Ovary (tissue), 9 donors: Measurements from ENCODE around the gene RSRP1. TPM values are rescaled to one million over a fixed set of nuclear protein-coding genes. Genes with fewer than 3 reads are reported as not detected.

ENCODE experiments used
- DNase-seq, 5 donors: peaks; one replicate each; pipeline ENCODE4 v3.0.0-alpha.2; 2019 to 2020
- H3K27ac ChIP-seq, 2 donors: fragments of 200-600 bp; one replicate each; pipeline versions ENCODE4 v1.5.1 to v1.8.0; 2019 to 2022
- H3K27me3 ChIP-seq: fragments of 200-600 bp; one replicate; pipeline ENCODE4 v1.8.0; 2022
- H3K36me3 ChIP-seq: fragments of 200-600 bp; sonication (generic); one replicate; pipeline ENCODE4 v1.5.1; 2019
- H3K4me1 ChIP-seq: one replicate; pipeline ENCODE4 v1.8.1; 2013; ENCODE audit warnings: mild to moderate bottlenecking, moderate library complexity; ENCODE audit not compliant: insufficient read depth
- H3K4me3 ChIP-seq: fragments of 200-600 bp; sonication (generic); one replicate; pipeline ENCODE4 v1.5.1; 2017
- H3K9me3 ChIP-seq, 2 donors: fragments of 200-600 bp in 1 of 2; sonication (generic) in 1 of 2; one replicate each; pipeline versions ENCODE4 v1.5.1 to v1.8.1; 2013 to 2019; ENCODE audit warnings: mild to moderate bottlenecking in 1 of 2, moderate library complexity in 1 of 2
- EP300 ChIP-seq: sonication (generic); formaldehyde crosslinking; IDR thresholded peaks from one replicate; pipeline ENCODE4 v1.6.1; 2017; ENCODE audit warnings: antibody characterized with exemption
- POLR2A ChIP-seq: fragments of 450-650 bp; IDR thresholded peaks from one replicate; pipeline ENCODE4 v1.6.1; 2017; ENCODE audit warnings: antibody characterized with exemption, mild to moderate bottlenecking, moderate library complexity
- WGBS, 3 donors: extraction: QIAGEN DNeasy Blood & Tissue Kit in 1 of 3; methylation state at CpG; one replicate each; pipeline versions ENCODE4 v1.1.5 to v1.1.7; 2013 to 2017; 5-methylcytosine and 5-hydroxymethylcytosine counted together
- intact Hi-C, 4 donors: fragments of 100-400 bp; cut with DNase I; formaldehyde crosslinking; loops; one replicate each; pipeline versions ENCODE4 v1.11.0 to v1.15.1; 2022 to 2023
- polyA plus RNA-seq, 2 donors: library from polyadenylated mRNA; stranded (reverse); fragments of 200-250 nt in 1 of 2; fragments of 350-450 nt in 1 of 2; fragmentation: Illumina TruSeq in 1 of 2; extraction: RNeasy Lipid Tissue Mini Kit (QIAGEN cat#74804) in 1 of 2; gene quantifications; one replicate each; pipeline ENCODE4 v1.2.3, GENCODE V29; 2013 to 2014
- total RNA-seq, 7 donors: library from RNA; depleted of rRNA in 2 of 7; stranded (reverse); fragments of >200 nt in 2 of 7; fragmentation: NEBNext Ultra II Directional in 3 of 7; extraction: Animal tissue kit (Norgen Biotek cat#: 25700) in 3 of 7; gene quantifications; one replicate each; pipeline versions ENCODE4 v1.1.0 to v1.2.4, GENCODE V29; 2016 to 2023
- TF ChIP-seq, protein P1 (sequence below), 3 donors: fragments of 450-650 bp in 2 of 3; fragments of 200-600 bp in 1 of 3; IDR thresholded peaks; one replicate each; pipeline versions ENCODE4 v1.5.1 to v1.8.0; 2016 to 2022; ENCODE audit warnings: antibody characterized with exemption in 3 of 3, mild to moderate bottlenecking in 1 of 3
- donor health status: DM: no; HTN: no; CAD: no; lungs with moderate emphysema.
- donor health status: DM: no; HTN: no; CAD: no.
- donor health status: Bipolar disorder and iron deficiency.
- donor health status: DM: yes; HTN: yes; CAD: no.
- donor health status: DM: no; HTN: no; CAD: no.
- donor health status: DM: yes; HTN: yes; CAD: no.

The RSRP1 gene
- total and polyA plus RNA-seq, 9 donors, result 52.1 to 138 (median 82.1) TPM

DNA sequence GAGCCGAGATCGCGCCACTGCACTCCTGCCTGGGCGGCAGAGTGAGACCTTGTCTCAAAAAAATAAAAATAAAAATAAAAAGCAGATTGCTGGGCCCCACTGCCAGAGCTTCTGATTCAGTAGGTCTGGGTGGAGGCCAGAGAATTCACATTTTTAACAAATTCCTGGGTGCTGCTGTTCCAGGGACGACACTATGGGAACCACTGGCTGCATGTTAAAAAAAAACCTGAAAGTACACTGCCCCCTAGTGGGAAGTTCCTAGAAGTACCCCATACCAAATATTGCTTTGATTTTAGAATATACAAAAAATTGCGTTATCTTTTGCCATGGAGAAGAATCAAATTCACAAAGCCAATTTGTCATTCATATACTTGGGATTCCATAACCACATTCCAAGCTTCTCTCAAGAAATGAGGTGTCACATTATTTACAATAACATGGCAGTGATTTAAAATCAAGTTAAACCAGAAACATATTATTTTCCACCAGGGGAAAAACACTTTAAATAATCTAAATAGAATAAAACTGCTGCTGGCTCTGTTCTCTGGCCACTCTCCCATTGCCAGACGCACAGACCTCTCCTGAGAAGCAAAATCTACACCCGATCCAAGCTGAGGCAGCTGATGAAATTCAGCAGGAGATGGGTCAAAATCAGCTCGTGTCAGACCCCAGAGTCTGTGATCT is 42.3 kb downstream of the RSRP1 start:
- intact Hi-C loops, result loop anchor here in 1 of 4 donors (5.0 kb wide), 1 partner anchor 358 kb away; no protein-coding TSS in a partner anchor
- Histone ChIP-seq H3K27me3 (no peaks in the 10 kb centered on the region), H3K4me3 (no peak overlapping the region), H3K27ac (no peak overlapping the region), H3K36me3 (no peaks in the 10 kb centered on the region), H3K4me1 (no peaks in the 10 kb centered on the region), H3K9me3 (no peaks in the 10 kb centered on the region)
- TF ChIP-seq, protein P1, sequence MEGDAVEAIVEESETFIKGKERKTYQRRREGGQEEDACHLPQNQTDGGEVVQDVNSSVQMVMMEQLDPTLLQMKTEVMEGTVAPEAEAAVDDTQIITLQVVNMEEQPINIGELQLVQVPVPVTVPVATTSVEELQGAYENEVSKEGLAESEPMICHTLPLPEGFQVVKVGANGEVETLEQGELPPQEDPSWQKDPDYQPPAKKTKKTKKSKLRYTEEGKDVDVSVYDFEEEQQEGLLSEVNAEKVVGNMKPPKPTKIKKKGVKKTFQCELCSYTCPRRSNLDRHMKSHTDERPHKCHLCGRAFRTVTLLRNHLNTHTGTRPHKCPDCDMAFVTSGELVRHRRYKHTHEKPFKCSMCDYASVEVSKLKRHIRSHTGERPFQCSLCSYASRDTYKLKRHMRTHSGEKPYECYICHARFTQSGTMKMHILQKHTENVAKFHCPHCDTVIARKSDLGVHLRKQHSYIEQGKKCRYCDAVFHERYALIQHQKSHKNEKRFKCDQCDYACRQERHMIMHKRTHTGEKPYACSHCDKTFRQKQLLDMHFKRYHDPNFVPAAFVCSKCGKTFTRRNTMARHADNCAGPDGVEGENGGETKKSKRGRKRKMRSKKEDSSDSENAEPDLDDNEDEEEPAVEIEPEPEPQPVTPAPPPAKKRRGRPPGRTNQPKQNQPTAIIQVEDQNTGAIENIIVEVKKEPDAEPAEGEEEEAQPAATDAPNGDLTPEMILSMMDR (IDR thresholded peaks at IDR 0.05), result peak; percentile 18 to 44 (median 35)
- no peak for TF ChIP-seq EP300
- TF ChIP-seq POLR2A, result no peak
- DNase-seq, result no peak
- WGBS, 3 donors, result 45 to 54% (median 48%) methylated on average over 9 of the region's 9 CpGs

DNA sequence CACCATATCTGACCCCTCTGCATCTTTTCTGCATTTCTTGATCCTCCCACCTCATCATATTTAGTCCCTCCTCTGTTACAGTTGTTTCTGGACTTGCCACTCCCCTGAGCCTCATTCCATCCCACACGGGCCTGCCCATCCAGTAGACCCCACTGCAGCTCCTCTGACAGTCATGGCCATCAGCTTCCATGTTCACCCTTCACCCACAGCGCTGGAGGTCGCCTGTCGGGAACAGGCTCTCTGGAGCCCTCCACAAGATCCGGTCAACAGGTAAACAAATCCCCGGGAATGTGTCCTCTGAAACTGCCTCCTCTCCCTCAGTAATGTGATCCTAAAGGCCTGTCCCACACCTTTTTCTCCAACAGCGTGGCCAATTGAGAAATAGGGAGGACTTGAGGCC is 46.2 kb downstream of the RSRP1 start:
- no peak overlapping the region for H3K27ac ChIP-seq
- TF ChIP-seq EP300 (no peak), POLR2A (no peak)
- TF ChIP-seq, protein P1 (IDR thresholded peaks at IDR 0.05), result no peak
- no peak overlapping the region for H3K4me3 ChIP-seq
- WGBS, 3 donors, result 66 to 76% (median 76%) methylated on average over 7 of the region's 7 CpGs
- intact Hi-C loops, result loop anchor here in 1 of 4 donors (5.0 kb wide), 1 partner anchor 354 kb away; no protein-coding TSS in a partner anchor
- no peak for DNase-seq
- no peaks in the 10 kb centered on the region for H3K9me3 ChIP-seq
- H3K36me3 ChIP-seq, result no peaks in the 10 kb centered on the region
- no peaks in the 10 kb centered on the region for H3K27me3 ChIP-seq
- no peaks in the 10 kb centered on the region for H3K4me1 ChIP-seq

- Histone ChIP-seq H3K27ac (no peak overlapping the region), H3K36me3 (no peaks in the 10 kb centered on the region), H3K9me3 (no peaks in the 10 kb centered on the region), H3K4me3 (no peak overlapping the region), H3K27me3 (no peaks in the 10 kb centered on the region), H3K4me1 (no peaks in the 10 kb centered on the region)
- TF ChIP-seq POLR2A (no peak), EP300 (no peak)
- TF ChIP-seq, protein P1 (IDR thresholded peaks at IDR 0.05), result no peak
- DNase-seq, result no peak
- intact Hi-C loops, result loop anchor here in 2 of 4 donors (5.0 kb wide), 2 partner anchors 338 to 353 kb away; no protein-coding TSS in a partner anchor
- WGBS, 3 donors, result 62 to 65% (median 65%) methylated on average over 20 of the region's 20 CpGs
Observed at GRCh38 chr1:25199819-25200620, 47.2 kb downstream of the RSRP1 start.

DNA sequence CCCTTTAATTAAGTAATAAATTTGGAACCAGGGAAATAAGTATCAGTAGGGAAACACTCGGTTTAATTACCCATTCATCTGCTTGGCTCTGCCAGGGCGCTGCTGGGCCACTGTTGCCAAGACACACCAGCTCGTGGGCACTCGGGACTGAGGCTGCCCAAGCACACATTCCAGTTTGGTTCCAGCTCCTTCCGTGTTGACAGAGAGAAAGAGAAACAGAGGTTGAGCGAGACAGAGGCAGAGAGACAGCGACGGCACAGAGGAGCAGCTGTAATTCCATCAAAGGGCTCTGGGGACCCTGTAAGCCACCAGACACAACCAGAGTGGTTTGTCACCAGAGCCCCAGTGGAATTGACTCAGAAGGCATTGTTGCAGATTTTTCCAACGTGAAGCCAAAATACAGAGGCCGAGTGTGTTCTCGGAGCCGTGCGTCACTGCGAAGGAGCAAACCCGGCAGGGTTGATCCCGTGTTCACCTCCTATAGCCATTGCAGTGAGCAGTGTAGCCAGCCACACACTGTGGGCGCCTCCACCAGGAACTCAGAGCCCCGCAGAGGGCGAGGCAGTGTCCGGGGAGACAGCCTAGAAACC is 48.5 kb downstream of the RSRP1 start:
- Histone ChIP-seq H3K4me1 (no peaks in the 10 kb centered on the region), H3K27ac (no peak overlapping the region), H3K36me3 (no peaks in the 10 kb centered on the region), H3K4me3 (no peak overlapping the region), H3K27me3 (no peaks in the 10 kb centered on the region), H3K9me3 (no peaks in the 10 kb centered on the region)
- TF ChIP-seq EP300 (no peak), POLR2A (no peak)
- TF ChIP-seq, protein P1 (IDR thresholded peaks at IDR 0.05), result no peak
- WGBS, 3 donors, result 74 to 80% (median 75%) methylated on average over 20 of the region's 20 CpGs
- intact Hi-C loops, result loop anchor here in 1 of 4 donors (5.0 kb wide), 1 partner anchor 336 kb away; no protein-coding TSS in a partner anchor
- DNase-seq, result no peak
